K562 (cell line): Measurements from ENCODE around the gene RNF40. TPM values are rescaled to one million over a fixed set of nuclear protein-coding genes. Genes with fewer than 3 reads are reported as not detected.

ENCODE experiments used
- CGGBP1 ChIP-seq: fragments of 250-450 bp; sonication (Bioruptor Pico); IDR thresholded peaks from 2 replicates; pipeline ENCODE4 v1.9.0; 2021; ENCODE audit warnings: mild to moderate bottlenecking
- CXXC5 ChIP-seq: fragments of 250-450 bp; sonication (Bioruptor Pico); IDR thresholded peaks from 2 replicates; pipeline ENCODE4 v1.8.0; 2022; ENCODE audit warnings: inconsistent platforms, mild to moderate bottlenecking, moderate library complexity
- E2F5 ChIP-seq: sonication (generic); formaldehyde crosslinking; IDR thresholded peaks from 2 replicates; pipeline ENCODE4 v1.8.0; 2022; ENCODE audit warnings: mild to moderate bottlenecking, missing genetic modification reagents
- FOXP4 ChIP-seq: sonication (generic); formaldehyde crosslinking; IDR thresholded peaks from 2 replicates; pipeline ENCODE4 v1.8.0; 2022; ENCODE audit warnings: mild to moderate bottlenecking, missing genetic modification reagents, borderline replicate concordance
- NR1H2 ChIP-seq: sonication (generic); formaldehyde crosslinking; IDR thresholded peaks from 2 replicates; pipeline ENCODE4 v1.4.0; 2020; ENCODE audit warnings: mild to moderate bottlenecking, missing genetic modification reagents
- PPARD ChIP-seq: fragments of 250-450 bp; sonication (Bioruptor Pico); IDR thresholded peaks from 2 replicates; pipeline ENCODE4 v1.8.0; 2022; ENCODE audit warnings: inconsistent platforms, mild to moderate bottlenecking, moderate library complexity
- TEAD4 ChIP-seq, 2 experiments: sonication (generic) in 1 of 2; formaldehyde crosslinking in 1 of 2; IDR thresholded peaks; 2 replicates each; pipeline versions ENCODE4 v1.6.1 to v1.8.0; 2012 to 2022; ENCODE audit warnings: borderline replicate concordance in 1 of 2, inconsistent platforms in 1 of 2, low read length in 1 of 2, mild to moderate bottlenecking in 1 of 2, missing genetic modification reagents in 1 of 2
- polyA plus RNA-seq, 8 experiments: library from polyadenylated mRNA; depleted of rRNA in 4 of 8; stranded (reverse) in 5 of 8; unstranded in 3 of 8; fragments of >200 nt; fragmentation: Nextera tagmentation in 2 of 8; fragmentation: Illumina TruSeq in 1 of 8; extraction: Ambion mirVana in 2 of 8; extraction: Trizol in 1 of 8; gene quantifications; 2 replicates each; pipeline versions ENCODE4 v1.2.1 to v1.2.3, GENCODE V29; 2011 to 2014; ENCODE audit warnings: inconsistent platforms in 1 of 8, missing spikeins in 1 of 8
- total RNA-seq, 7 experiments: library from RNA; depleted of rRNA in 6 of 7; stranded (reverse); fragments of >200 nt in 6 of 7; fragmentation: Illumina TruSeq in 2 of 7; extraction: Trizol in 2 of 7; gene quantifications; 2 replicates each; pipeline versions ENCODE4 v1.2.1 to v1.2.3, GENCODE V29; 2011 to 2021; ENCODE audit warnings: low replicate concordance in 1 of 7

Gene RNF40
- total and polyA plus RNA-seq, 9 of the 15 experiments (the other 6 are each of a cell fraction or from before 2014, with no cell fraction given), result 6.2 to 129 (median 81.5) TPM

GRCh38 chr16:30805370-30806169 lies 43.4 kb downstream of the RNF40 start (continued):
- TF ChIP-seq E2F5 (CRISPR knock-in tag) (0 out of 2 replicates have a peak, but pooled peaks have one; percentile 53), CGGBP1 (no peak), TEAD4 (IDR thresholded peaks at IDR 0.05; ENCODE audit: low read length) (no peak; the same call in 1 of the 2 replicates), TEAD4 (CRISPR knock-in tag; IDR thresholded peaks at IDR 0.05; ENCODE audit: borderline replicate concordance) (no peak), CXXC5 (peak; percentile 90), NR1H2 (no peak), PPARD (CRISPR knock-in tag) (no peak), FOXP4 (CRISPR knock-in tag) (peak; percentile 36; the same call in 1 of the 2 replicates)
